ENCODE data around the gene RGS11. TPM values are rescaled to one million over a fixed set of nuclear protein-coding genes. Genes with fewer than 3 reads are reported as not detected.
"Not testable (repeated sequence)": the region's sequence is repeated elsewhere in the genome, so short reads cannot be mapped to it uniquely, and the experiment has no call there.

RGS11 gene
- total RNA-seq, 1 experiment from 2014 or later, result 0.85 TPM

DNA sequence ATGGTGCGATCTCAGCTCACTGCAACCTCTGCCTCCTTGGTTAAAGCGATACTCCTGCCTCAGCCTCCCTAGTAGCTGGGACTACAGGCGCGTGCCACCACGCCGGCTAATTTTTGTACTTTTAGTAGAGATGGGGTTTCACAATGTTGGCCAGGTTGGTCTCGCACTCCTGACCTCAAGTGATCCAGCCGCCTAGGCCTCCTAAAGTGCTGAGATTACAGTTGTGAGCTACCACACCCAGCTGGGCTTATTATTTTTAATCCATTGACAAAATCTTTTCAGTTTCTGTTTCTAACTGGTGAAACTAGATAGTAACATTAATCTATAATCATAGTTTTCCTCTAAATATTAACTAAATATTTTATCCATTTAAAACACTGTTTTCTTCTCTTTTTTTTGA, 35.2 kb downstream of the RGS11 start:
- no peaks in the 10 kb centered on the region for H3K27me3 Mint-ChIP-seq (ENCODE audit: unreplicated experiment)
- H3K4me3 Mint-ChIP-seq (ENCODE audit: low read depth, unreplicated experiment), result no peak overlapping the region
- H3K27ac Mint-ChIP-seq (ENCODE audit: unreplicated experiment), result no peak overlapping the region
- no peaks in the 10 kb centered on the region for H3K9me3 Mint-ChIP-seq (ENCODE audit: low read depth, unreplicated experiment)
- H3K4me1 Mint-ChIP-seq (ENCODE audit: low read depth, unreplicated experiment), result no peaks in the 10 kb centered on the region
- DNase-seq, result no peak
- TF ChIP-seq, protein P1, sequence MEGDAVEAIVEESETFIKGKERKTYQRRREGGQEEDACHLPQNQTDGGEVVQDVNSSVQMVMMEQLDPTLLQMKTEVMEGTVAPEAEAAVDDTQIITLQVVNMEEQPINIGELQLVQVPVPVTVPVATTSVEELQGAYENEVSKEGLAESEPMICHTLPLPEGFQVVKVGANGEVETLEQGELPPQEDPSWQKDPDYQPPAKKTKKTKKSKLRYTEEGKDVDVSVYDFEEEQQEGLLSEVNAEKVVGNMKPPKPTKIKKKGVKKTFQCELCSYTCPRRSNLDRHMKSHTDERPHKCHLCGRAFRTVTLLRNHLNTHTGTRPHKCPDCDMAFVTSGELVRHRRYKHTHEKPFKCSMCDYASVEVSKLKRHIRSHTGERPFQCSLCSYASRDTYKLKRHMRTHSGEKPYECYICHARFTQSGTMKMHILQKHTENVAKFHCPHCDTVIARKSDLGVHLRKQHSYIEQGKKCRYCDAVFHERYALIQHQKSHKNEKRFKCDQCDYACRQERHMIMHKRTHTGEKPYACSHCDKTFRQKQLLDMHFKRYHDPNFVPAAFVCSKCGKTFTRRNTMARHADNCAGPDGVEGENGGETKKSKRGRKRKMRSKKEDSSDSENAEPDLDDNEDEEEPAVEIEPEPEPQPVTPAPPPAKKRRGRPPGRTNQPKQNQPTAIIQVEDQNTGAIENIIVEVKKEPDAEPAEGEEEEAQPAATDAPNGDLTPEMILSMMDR (IDR thresholded peaks at IDR 0.05; ENCODE audit: unreplicated experiment), result no peak
- CTCF ChIA-PET, result interaction anchor here (0.7 kb wide), 2 partner anchors 12 to 31 kb away, joined by 3 to 5 read pairs; no protein-coding TSS in a partner anchor
- no TSS peak for BruUV-seq (replicated peaks)
- peaks cover 11% of the 10 kb centered on the region for H3K36me3 Mint-ChIP-seq (ENCODE audit: insufficient read depth, unreplicated experiment)
- intact Hi-C loops (cut with micrococcal nuclease; ENCODE audit: unreplicated experiment), result no loop called here

DNA sequence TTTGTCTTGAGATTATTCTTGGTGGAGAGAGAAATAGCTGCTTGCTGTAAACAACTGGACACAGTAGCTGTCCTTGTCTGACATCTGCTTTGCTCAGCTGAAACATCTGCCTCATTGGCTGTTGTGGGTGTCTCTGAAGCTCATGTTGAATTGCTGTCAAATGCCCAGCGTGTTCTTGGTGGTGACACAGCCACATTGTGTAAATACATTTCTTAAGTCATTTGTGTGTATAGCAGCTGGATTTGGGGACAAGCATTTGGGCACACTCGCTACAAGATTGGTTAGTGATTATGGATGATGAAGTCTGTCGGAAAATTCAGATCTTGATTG, 35.8 kb downstream of the RGS11 start:
- Mint-ChIP-seq H3K4me1 (ENCODE audit: low read depth, unreplicated experiment) (no peaks in the 10 kb centered on the region), H3K27ac (ENCODE audit: unreplicated experiment) (peak overlapping the region; percentile 42), H3K27me3 (ENCODE audit: unreplicated experiment) (no peaks in the 10 kb centered on the region), H3K36me3 (ENCODE audit: insufficient read depth, unreplicated experiment) (peaks cover 18% of the 10 kb centered on the region), H3K4me3 (ENCODE audit: low read depth, unreplicated experiment) (no peak overlapping the region), H3K9me3 (ENCODE audit: low read depth, unreplicated experiment) (no peaks in the 10 kb centered on the region)
- intact Hi-C loops (cut with micrococcal nuclease; ENCODE audit: unreplicated experiment), result no loop called here
- no peak for DNase-seq
- CTCF ChIA-PET, result interaction anchor here (0.7 kb wide), 1 partner anchor 70 kb away, joined by 7 read pairs; no protein-coding TSS in a partner anchor
- no TSS peak for BruUV-seq (replicated peaks)
- TF ChIP-seq, protein P1 (IDR thresholded peaks at IDR 0.05; ENCODE audit: unreplicated experiment), result no peak

DNA sequence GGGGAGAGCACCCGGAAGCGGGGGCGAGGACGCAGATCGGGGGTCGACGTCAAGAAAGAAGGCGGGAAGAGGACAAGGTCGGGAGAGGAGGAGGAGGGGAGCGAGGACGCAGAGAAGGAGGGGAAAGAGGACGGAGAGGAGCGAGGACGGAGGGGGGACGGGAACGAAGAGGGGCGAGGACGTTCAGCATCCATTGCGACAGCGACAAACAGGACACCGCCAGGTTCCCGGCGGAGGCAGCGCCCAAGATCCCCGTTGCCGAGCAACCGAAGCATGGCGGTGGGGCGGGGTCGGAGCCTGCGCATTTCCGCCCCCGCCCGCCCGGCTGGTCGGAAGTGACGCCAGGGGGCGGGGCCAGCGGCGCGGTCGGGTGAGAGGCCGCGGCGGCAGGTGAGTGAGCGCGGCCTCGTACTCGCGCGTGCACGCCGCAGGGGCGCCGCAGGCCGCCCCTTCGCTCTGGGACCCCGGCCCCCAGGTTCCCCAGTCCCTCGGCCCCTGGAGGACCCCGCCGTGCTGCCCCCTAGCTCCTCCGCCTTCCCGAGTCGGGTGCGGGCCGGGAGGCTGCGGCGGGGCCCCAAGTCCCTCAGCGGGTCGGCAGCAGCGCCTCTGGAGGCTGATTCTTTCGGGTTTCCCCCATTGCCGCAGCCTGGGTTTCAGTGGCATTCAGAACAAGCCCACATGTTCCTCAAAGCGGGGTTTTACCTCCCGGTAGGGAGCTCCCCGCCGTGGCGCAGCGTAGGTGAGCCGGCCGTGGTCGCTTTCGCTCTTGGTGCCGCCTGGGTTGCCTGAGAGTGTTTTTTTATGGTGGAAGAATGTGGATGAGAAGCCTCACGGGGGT, 41.1 kb downstream of the RGS11 start, which contains the start of gene FAM234A:
Gene FAM234A (plus strand): TSS at position 354 of the 838 bp plus-strand sequence. CDS start 19,593 bp downstream, outside the sequence.
- H3K4me1 Mint-ChIP-seq (ENCODE audit: low read depth, unreplicated experiment), result no peaks in the 10 kb centered on the region
- DNase-seq, result peak; percentile 98
- TF ChIP-seq, protein P1 (IDR thresholded peaks at IDR 0.05; ENCODE audit: unreplicated experiment), result peak; percentile 65

DNA sequence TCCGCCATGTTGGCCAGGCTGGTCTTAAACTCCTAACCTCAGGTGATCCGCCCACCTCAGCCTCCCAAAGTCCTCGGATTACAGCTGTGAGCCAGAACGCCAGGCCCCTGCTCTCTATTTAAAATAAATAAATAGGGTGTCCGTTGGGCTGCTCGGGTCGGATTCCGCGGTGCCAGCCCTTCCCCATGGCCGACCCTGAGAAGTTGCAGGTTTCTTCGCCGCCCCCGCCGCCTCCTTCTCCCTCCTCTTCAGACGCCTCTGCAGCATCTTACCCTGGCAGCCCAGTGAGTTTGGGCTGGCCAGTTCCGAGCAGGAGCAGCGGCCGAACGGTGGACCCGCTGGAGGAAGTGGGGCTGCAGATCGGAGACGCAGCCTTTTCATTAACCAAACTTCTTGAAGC, 44.8 kb downstream of the RGS11 start:
- Mint-ChIP-seq H3K27ac (ENCODE audit: unreplicated experiment) (no peak overlapping the region), H3K4me1 (ENCODE audit: low read depth, unreplicated experiment) (peaks cover 10% of the 10 kb centered on the region), H3K36me3 (ENCODE audit: insufficient read depth, unreplicated experiment) (peaks cover 57% of the 10 kb centered on the region), H3K27me3 (ENCODE audit: unreplicated experiment) (no peaks in the 10 kb centered on the region), H3K4me3 (ENCODE audit: low read depth, unreplicated experiment) (peak overlapping the region; percentile 94), H3K9me3 (ENCODE audit: low read depth, unreplicated experiment) (no peaks in the 10 kb centered on the region)
- no peak for DNase-seq
- TF ChIP-seq, protein P1 (IDR thresholded peaks at IDR 0.05; ENCODE audit: unreplicated experiment), result no peak
- intact Hi-C loops (cut with micrococcal nuclease; ENCODE audit: unreplicated experiment), result no loop called here
- no TSS peak for BruUV-seq (replicated peaks)
- CTCF ChIA-PET, result no interaction called here

More for the DNA sequence above, 41.1 kb downstream of the RGS11 start, which contains the start of gene FAM234A:
- intact Hi-C loops (cut with micrococcal nuclease; ENCODE audit: unreplicated experiment), result no loop called here
- peak within 1 kb of the TSS; percentile 90 for H3K4me3 Mint-ChIP-seq (ENCODE audit: low read depth, unreplicated experiment)
- H3K27me3 Mint-ChIP-seq (ENCODE audit: unreplicated experiment), result no peaks in the 10 kb centered on the region
- CTCF ChIA-PET, result interaction anchor here (0.6 to 1.9 kb wide), 6 partner anchors 15 to 621 kb away, joined by 3 to 18 read pairs (median 6); partner anchors contain the start of gene AXIN1
- H3K9me3 Mint-ChIP-seq (ENCODE audit: low read depth, unreplicated experiment), result no peaks in the 10 kb centered on the region
- H3K27ac Mint-ChIP-seq (ENCODE audit: unreplicated experiment), result peak within 1 kb of the TSS; percentile 93
- BruUV-seq (replicated peaks), result no TSS peak
- peaks cover 25% of the 10 kb centered on the region for H3K36me3 Mint-ChIP-seq (ENCODE audit: insufficient read depth, unreplicated experiment)

DNA sequence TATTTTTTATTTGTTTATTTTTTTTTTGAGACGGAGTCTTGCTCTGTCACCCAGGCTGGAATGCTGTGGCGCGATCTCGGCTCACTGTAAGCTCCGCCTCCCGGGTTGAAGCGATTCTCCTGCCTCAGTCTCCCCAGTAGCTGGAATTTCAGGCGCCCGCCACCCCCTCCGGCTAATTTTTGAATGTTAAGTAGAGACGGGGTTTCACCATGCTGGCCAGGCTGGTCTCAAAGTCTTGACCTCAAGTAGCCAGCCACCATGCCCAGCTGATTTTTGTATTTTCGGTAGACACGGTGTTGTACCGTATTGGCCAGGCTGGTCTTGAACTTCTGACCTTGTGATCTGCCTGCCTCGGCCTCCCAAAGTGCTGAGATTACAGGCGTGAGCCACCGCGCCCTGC, 45.4 kb downstream of the RGS11 start:
- intact Hi-C loops (cut with micrococcal nuclease; ENCODE audit: unreplicated experiment); H3K27ac Mint-ChIP-seq (ENCODE audit: unreplicated experiment); H3K27me3 Mint-ChIP-seq (ENCODE audit: unreplicated experiment); DNase-seq; H3K4me1 Mint-ChIP-seq (ENCODE audit: low read depth, unreplicated experiment); H3K9me3 Mint-ChIP-seq (ENCODE audit: low read depth, unreplicated experiment); BruUV-seq (replicated peaks): not testable (repeated sequence)
- CTCF ChIA-PET, result interaction anchor here (0.9 kb wide), 1 partner anchor 17 kb away, joined by 3 read pairs; no protein-coding TSS in a partner anchor
- Mint-ChIP-seq H3K36me3 (ENCODE audit: insufficient read depth, unreplicated experiment) (peaks cover 59% of the 10 kb centered on the region), H3K4me3 (ENCODE audit: low read depth, unreplicated experiment) (peak overlapping the region; percentile 94)
